ENCODE data around the gene INAFM2.
A peak's percentile ranks its signal among the peaks of the same experiment; 100 is the strongest.

INAFM2 gene

GRCh38 chr15:40329804-40330203, 6.3 kb downstream of the INAFM2 start:
- DNase-seq (ENCODE audit: low spot score): no peak

GRCh38 chr15:40330368-40330836, 6.9 kb downstream of the INAFM2 start:
- no peak for DNase-seq (ENCODE audit: low spot score)

- no peak for DNase-seq (ENCODE audit: low spot score)
These were observed 7.5 kb downstream of the INAFM2 start for GRCh38 chr15:40331026-40331425.

GRCh38 chr15:40331637-40332036, 8.1 kb downstream of the INAFM2 start:
- DNase-seq (ENCODE audit: low spot score): no peak

GRCh38 chr15:40332113-40332781, 8.8 kb downstream of the INAFM2 start:
- no peak for DNase-seq (ENCODE audit: low spot score)

- peak; percentile 71 for DNase-seq (ENCODE audit: low spot score)
These were observed 10.5 kb downstream of the INAFM2 start for GRCh38 chr15:40333922-40334492.

GRCh38 chr15:40334541-40334940, 11.0 kb downstream of the INAFM2 start:
- no peak for DNase-seq (ENCODE audit: low spot score)

- no peak for DNase-seq (ENCODE audit: low spot score)
These were observed 11.7 kb downstream of the INAFM2 start for GRCh38 chr15:40334941-40335795.

GRCh38 chr15:40335938-40336743, 12.6 kb downstream of the INAFM2 start:
- no peak for DNase-seq (ENCODE audit: low spot score)

- no peak for DNase-seq (ENCODE audit: low spot score)
These were observed 13.2 kb downstream of the INAFM2 start for GRCh38 chr15:40336744-40337122.

- no peak for DNase-seq (ENCODE audit: low spot score)
These were observed 14.1 kb downstream of the INAFM2 start for GRCh38 chr15:40337597-40337996.

- DNase-seq (ENCODE audit: low spot score): peak; percentile 53
These were observed 14.7 kb downstream of the INAFM2 start for GRCh38 chr15:40338041-40338657.

- peak; percentile 90 for DNase-seq (ENCODE audit: low spot score)
These were observed 15.6 kb downstream of the INAFM2 start for GRCh38 chr15:40338921-40339620.

- DNase-seq (ENCODE audit: low spot score): no peak
These were observed 16.1 kb downstream of the INAFM2 start for GRCh38 chr15:40339621-40339945.

GRCh38 chr15:40340038-40340739, 16.7 kb downstream of the INAFM2 start:
- DNase-seq (ENCODE audit: low spot score): peak; percentile 77

GRCh38 chr15:40340740-40341400, 17.4 kb downstream of the INAFM2 start, which contains the start of gene CCDC9B:
Gene CCDC9B, minus strand, starts transcription at chr15:40340939. Its CDS starts 120 bp downstream, at chr15:40340819.
- peak; percentile 91 for DNase-seq (ENCODE audit: low spot score)

- no peak for DNase-seq (ENCODE audit: low spot score)
These were observed 19.2 kb downstream of the INAFM2 start for GRCh38 chr15:40342416-40343320.

GRCh38 chr15:40343512-40343911, 20.0 kb downstream of the INAFM2 start:
- DNase-seq (ENCODE audit: low spot score): no peak

- DNase-seq (ENCODE audit: low spot score): no peak
These were observed 20.7 kb downstream of the INAFM2 start for GRCh38 chr15:40344217-40344616.
